Activated naive CD4-positive, alpha-beta T cell treated with Interleukin-2 at 50 U/mL for 16 hours (primary cell): ENCODE data around the gene TJP3.

ENCODE experiments used
- DNase-seq: peaks from one replicate; pipeline ENCODE4 v3.0.0-alpha.2; 2020

TJP3 gene

GRCh38 chr19:3671680-3672574 is 36.3 kb upstream of the TJP3 start:
- DNase-seq: peak; percentile 29

- DNase-seq: no peak
Measured at GRCh38 chr19:3672575-3672948, 35.6 kb upstream of the TJP3 start.

- DNase-seq: no peak
Measured at GRCh38 chr19:3672993-3673392, 35.2 kb upstream of the TJP3 start.

GRCh38 chr19:3673506-3674439 is 34.4 kb upstream of the TJP3 start:
- no peak for DNase-seq

GRCh38 chr19:3674784-3675543 is 33.2 kb upstream of the TJP3 start:
- no peak for DNase-seq

GRCh38 chr19:3678188-3678587 is 30.0 kb upstream of the TJP3 start:
- no peak for DNase-seq

GRCh38 chr19:3679138-3679537 is 29.0 kb upstream of the TJP3 start:
- DNase-seq: no peak

- DNase-seq: no peak
Measured at GRCh38 chr19:3679581-3679980, 28.6 kb upstream of the TJP3 start.

GRCh38 chr19:3680939-3681338 is 27.2 kb upstream of the TJP3 start:
- no peak for DNase-seq

- no peak for DNase-seq
Measured at GRCh38 chr19:3682286-3682685, 25.9 kb upstream of the TJP3 start.

- no peak for DNase-seq
Measured at GRCh38 chr19:3682741-3683404, 25.3 kb upstream of the TJP3 start.

GRCh38 chr19:3683405-3684053 is 24.7 kb upstream of the TJP3 start:
- DNase-seq: no peak

- no peak for DNase-seq
Measured at GRCh38 chr19:3684054-3684816, 23.9 kb upstream of the TJP3 start.

- DNase-seq: no peak
Measured at GRCh38 chr19:3684817-3685410, 23.3 kb upstream of the TJP3 start.

- DNase-seq: no peak
Measured at GRCh38 chr19:3687393-3687773, 20.8 kb upstream of the TJP3 start.

- peak; percentile 35 for DNase-seq
Measured at GRCh38 chr19:3687774-3688706, 20.1 kb upstream of the TJP3 start.

GRCh38 chr19:3690551-3691371 is 17.4 kb upstream of the TJP3 start:
- no peak for DNase-seq

GRCh38 chr19:3691372-3691716 is 16.8 kb upstream of the TJP3 start:
- DNase-seq: peak; percentile 15

GRCh38 chr19:3691726-3692125 is 16.5 kb upstream of the TJP3 start:
- no peak for DNase-seq
